GM19397 (cell line): Measurements from ENCODE around the gene DNM3.
A peak's percentile ranks its signal among the peaks of the same experiment; 100 is the strongest.
"Not testable (repeated sequence)": the region's sequence is repeated elsewhere in the genome, so short reads cannot be mapped to it uniquely, and the experiment has no call there.

ENCODE experiments used
- ATAC-seq: cut with Tn5 transposase; IDR thresholded peaks from one replicate; pipeline ENCODE4 v1.9.1; 2021; ENCODE audit warnings: mild to moderate bottlenecking, moderate library complexity; ENCODE audit not compliant: unreplicated experiment

DNM3 gene

DNA sequence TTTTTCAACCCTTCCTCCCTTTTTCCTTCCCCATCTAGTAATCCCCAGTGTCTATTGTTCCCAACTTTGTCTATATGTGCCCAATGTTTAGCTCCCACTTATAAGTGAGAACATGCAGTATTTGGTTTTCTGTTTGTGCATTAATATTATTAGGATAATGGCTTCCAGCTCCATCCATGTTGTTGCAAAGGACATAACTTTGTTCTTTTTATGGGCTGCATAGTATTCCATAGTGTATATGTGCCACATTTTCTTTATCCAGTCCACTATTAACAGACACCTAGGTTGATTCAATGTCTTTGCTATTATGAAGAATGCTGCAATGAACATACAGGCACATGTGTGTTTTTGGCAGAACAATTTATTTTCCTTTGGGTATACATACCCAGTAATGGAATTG is 458.2 kb downstream of the DNM3 start:
- no peak for ATAC-seq

DNA sequence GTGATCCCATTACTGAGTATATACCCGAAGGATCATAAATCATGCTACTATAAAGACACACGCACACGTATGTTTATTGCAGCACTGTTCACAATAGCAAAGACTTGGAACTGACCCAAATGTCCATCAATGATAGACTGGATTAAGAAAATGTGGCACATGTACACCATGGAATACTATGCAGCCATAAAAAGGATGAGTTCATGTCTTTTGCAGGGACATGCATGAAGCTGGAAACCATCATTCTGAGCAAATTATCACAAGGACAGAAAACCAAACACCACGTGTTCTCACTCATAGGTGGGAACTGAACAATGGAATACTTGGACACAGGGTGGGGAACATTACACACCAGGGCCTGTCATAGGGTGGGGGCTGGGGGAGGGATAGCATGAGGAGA is 466.2 kb downstream of the DNM3 start:
- ATAC-seq = not testable (repeated sequence)

DNA sequence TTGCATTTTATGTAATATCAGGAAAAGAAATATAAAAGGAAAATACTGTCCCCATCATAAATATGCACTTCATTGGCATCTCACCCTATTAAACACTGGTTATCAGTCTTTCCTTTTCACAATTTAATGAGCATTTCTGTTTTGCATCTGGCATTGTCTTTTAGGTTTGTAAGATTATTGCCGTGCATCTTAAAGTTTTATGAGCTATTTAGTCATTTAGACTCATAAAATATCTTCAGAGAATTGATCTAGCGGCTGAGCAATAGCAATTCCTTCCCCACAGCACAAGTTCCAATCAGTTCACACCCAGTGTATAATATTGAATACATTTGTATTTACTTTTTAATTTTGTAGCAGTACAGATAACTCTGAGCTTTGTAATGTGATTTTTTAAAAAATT is 466.8 kb downstream of the DNM3 start:
- ATAC-seq = no peak

DNA sequence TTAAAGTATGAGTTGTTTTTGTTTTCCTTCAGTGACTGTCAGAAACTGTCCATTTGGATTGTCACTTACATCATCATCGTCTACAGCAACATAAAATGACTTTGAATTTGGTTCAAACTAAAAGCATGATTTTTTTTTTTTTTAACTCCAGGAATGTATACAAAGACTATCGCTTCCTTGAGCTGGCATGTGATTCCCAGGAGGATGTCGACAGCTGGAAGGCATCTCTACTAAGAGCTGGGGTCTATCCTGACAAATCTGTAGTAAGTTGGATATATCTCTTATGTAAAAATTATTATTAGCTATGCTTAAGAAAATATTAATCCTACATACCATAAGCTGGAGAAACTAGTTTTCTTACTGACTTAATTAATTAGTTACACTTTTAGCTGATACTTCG is 467.3 kb downstream of the DNM3 start:
- ATAC-seq = no peak

DNA sequence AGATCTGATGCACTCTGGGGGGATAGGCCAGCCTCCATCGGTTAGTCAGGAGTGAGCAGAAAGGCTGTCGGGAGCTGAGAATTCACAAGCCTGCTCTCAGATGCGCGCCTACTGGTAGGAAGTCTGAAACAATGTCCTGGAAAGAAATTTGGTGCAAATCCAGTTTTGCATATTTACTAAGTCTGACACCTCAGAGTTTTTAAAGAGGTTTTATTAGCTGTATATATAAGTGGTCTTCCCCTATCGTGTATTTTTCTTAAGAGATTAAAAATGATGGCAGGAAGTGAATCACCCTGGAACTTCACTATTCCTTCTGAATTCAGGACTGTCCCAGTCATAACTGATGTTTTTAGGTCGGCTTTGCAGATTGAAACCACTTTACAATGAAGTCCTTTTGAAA is 479.4 kb downstream of the DNM3 start:
- no peak for ATAC-seq

DNA sequence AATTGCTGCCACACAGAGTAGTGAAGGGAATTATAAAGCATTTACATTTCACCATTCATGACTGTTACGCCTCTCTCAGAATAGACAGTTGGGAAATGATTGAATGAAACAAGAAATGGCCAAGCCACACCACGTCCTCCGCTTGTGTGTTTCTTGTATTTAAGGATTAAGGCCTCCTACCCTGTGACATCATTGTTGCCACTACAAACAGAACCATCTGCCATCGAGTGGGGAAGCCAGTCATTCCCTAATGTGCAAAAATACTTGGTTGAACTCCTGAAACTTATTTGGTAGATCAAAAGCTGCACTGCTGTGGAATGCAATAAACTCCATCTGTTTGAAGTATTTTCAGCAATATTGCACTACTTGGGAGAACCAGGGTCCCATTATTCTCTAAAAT is 480.2 kb downstream of the DNM3 start:
- no peak for ATAC-seq

DNA sequence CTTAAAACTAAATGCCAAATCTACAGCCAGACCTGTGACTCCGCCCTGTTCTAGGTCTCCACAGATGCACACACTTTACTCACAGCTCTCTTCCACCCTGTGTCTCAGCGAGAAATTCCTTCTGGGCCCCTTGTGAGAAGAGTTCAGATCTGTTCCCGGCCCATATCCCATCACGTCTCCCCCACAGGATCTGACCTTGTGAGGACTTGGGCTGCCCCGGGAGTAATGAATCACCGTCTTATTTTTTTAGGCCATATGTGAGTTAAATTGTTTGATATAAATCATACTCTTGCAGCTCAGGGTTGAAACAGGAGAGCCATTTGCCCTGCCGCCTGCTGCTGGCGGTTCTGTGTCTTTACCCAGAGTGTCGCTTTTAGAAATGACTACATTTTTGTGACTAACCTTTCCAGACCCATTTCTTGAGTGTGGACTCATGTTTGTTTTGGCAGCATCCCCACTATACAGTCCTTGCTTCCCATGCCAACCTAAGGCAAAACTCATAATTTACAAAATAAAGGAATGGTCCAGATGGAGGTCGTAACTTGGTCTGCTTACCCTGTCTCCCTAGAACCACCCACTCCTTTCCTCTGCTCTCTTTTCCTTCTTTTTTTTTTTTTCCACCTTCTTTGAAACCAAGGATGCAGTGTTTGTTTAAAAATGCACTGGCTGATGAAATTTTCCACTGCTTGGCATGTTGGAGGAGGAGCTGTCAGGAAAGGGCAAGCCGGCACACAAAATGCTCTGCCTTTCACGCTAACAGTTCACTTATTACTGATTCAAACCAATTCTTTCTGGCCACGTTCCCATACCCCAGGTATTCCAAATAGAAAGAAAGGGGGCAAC is 481.1 kb downstream of the DNM3 start:
- ATAC-seq = no peak

DNA sequence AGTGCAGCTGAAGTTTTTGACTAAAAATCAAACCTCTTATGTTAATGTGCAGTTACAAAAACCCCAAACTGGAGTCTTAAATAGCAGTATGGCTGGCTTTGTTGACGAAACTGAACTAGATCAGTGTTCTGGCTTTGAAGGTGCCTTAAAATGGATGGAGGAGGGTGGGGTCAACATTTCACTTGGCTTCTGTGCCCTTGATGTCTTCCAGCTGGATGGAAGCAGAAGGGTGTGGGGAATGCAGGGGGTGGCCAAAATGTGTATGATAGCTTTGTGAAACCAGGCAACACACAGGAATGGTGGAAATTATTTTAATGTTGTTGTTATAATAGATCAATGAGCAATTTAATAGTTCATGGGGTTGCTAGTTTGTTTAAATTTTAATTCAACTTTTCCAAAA is 482.4 kb downstream of the DNM3 start:
- ATAC-seq = no peak

DNA sequence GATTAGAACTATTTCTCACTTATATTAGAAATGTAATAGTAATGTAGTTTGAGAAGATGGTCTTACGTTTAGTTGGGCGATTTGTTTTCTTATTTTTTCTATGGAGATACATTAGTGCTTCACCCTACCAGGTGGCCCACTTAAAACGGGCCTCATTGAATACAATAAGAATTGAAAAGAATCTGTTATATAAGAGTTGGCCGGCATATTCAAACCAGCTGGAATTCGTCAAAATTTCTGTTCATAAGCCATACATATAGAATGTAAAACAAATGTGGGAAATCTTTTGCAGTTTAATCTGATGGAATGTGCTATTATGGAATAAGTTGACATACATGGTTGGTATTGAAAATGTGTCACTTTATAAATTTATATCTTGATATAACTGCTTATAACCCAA is 482.8 kb downstream of the DNM3 start:
- no peak for ATAC-seq

DNA sequence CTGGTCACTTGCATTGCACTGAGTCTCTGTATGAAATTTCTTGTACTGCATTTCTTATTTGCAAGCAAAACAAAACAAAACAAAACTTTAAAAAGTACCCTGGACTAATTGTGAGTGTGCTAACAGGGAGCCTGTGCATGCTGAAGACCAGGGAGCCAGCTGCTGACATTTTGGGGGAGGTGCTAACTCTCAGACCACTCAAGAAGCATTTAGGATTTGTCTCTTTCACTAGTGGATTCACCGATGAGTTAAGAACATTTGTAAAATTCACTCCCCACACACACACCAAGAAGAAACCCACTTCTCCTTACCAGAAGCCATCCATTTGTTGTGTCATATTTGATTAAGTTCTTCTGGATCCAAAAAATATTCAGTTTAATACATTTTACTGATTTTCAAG is 483.5 kb downstream of the DNM3 start:
- no peak for ATAC-seq

DNA sequence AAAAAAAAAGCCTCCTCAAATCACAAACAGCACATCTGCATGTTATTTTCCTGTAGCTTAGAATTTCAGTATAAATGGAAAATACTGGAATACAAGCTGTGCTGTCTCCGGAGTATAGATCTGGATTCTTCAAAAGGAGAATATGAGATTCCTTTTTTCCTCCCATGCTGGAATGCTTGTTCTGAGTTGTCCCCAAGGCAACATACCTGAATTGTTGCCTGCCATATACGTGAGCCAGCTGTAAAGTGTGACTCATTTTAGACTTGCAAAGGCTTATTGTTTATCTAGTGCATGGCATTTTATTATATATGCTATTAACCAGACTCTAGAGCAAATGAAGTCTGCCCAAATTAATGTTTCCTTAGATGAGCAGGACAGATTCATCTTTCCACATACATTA is 484.2 kb downstream of the DNM3 start:
- ATAC-seq = no peak

DNA sequence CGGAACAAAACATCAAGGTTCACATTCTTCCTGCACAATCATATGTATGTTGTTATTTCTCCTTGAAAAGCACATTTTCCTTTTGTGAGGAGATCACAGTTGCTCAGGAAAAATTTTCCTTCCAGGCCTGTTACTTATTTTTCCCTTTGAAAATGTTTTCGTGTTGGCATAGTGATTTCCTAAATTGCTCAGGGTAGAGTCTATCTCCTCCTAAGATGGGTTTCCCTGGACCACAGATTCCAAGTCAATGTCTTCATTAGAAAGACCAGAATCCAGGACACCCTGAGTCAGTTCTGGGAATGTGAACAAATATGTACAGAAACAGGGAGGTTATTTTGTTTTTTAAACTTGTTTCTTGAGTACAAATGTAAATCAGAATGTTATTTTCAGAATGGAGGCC is 484.8 kb downstream of the DNM3 start:
- ATAC-seq = no peak

DNA sequence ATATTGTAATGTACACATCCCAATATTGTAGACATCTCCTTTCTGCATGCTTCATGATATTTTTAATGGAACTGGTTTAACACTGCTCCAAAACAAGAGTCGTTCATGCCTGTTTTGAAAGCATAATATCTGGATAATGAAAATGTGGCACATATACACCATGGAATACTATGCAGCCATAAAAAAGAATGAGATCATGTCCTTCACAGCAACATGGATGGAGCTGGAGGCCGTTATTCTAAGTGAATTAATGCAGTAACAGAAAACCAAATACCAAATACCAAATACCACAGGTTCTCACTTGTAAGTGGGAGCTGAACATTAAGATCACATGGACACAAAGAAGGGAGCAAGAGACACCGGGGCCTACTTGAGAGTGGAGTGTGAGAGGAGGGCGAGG is 487.0 kb downstream of the DNM3 start:
- no peak for ATAC-seq

DNA sequence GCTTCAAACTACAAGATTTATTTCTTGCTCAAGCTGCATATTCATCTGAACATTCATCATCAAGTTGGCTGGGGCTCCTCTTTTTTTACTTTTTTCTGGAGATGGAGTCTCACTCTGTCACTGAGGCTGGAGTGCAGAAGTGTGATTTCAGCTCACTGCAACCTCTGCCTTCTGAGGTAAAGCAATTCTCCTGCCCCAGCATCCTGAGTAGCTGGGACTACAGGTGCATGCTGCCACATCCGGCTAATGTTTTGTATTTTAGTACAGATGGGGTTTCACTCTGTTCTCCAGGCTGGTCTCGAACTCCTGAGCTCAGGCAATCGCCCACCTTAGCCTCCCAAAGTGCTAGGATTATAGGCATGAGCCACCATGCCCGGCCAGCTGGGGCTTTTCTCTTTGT is 490.9 kb downstream of the DNM3 start:
- ATAC-seq = no peak

DNA sequence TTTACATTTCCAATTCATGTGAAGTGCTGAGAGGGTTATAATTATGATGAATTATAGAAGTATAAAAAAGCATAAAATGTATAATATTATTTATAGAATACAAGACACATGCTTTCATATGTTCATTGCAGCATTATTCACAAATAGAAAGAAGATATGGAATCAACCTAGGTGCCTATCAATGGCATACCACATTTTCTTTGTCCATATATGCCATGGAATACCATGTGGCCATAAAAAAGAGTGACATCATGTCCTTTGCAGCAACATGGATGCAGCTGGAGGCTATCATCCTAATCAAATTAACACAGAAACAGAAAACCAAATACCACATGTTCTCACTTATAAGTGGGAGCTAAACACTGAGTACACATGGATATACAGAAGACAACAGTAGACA is 494.1 kb downstream of the DNM3 start:
- ATAC-seq = no peak

DNA sequence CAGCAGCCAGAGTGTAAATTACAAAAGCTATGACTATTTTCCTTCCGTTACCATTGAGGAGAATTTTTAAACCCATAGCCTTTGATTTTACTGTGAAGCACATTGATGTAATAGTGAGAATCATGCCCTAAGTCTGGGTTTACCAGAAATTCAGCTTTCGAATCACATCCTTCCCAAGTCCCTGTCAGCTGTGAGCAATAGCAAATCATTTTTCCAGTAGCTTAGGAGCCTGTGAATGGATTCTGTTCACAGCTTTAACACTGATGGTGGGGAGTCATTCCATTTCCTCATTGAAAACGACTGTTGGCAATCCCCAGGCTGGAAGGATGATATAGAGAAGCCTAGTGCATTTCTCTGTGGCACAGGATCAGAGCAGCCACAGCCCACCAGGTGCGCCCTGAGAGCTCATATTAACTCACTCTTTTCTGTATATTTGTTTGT is 497.0 kb downstream of the DNM3 start:
- no peak for ATAC-seq

DNA sequence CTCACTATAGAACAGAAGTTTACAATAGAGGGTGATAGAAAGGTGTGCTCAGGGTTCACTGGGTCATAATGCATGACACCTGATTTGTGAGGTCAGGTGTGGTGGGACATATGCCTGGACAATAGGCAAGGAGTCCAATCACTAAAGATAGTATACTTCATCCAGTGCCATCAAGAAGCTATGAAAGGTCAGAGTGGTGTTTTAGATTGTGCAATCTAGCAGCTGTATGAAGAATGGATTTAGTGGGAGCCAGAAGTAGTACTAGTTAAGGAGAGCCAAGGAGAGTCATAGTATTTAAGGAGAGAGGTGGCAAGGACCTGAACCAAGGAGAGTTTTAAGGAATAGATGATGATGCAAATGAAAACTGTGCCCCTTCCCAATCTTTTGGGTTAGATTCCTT is 498.5 kb downstream of the DNM3 start:
- no peak for ATAC-seq

DNA sequence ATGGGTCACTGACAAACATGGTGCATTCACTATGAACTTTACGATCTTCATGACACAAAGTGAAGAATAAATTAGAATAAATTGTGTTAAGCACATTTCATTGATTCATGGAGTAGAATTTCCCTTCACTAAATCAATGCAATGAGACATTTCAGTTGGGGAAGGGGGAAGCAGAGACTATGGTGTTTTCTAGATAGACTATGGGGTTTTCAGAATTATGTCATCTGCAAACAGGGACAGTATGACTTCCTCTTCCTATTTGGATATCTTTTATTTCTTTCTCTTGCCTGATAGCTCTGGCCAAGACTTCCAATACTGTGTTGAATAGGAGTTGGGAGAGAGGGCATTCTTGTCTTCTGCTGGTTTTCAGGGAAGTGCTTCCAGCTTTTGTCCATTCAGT is 499.2 kb downstream of the DNM3 start:
- ATAC-seq = no peak

DNA sequence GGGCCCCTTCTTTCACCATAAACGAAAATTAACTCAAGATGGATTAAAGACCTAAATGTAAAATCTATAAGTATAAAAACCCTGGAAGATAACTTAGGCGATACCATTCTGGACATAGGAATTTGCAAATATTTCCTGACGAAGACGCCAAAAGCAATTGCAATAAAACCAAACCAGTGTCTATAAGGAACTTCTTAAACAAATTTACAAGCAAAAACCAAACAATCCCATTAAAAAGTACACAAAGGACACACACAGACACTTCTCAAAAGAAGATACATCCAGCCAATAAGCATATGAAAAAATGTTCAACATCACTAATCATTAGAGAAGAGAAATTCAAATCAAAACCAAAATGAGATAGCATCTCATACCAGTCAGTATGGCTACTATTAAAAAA is 500.4 kb downstream of the DNM3 start:
- no peak for ATAC-seq

DNA sequence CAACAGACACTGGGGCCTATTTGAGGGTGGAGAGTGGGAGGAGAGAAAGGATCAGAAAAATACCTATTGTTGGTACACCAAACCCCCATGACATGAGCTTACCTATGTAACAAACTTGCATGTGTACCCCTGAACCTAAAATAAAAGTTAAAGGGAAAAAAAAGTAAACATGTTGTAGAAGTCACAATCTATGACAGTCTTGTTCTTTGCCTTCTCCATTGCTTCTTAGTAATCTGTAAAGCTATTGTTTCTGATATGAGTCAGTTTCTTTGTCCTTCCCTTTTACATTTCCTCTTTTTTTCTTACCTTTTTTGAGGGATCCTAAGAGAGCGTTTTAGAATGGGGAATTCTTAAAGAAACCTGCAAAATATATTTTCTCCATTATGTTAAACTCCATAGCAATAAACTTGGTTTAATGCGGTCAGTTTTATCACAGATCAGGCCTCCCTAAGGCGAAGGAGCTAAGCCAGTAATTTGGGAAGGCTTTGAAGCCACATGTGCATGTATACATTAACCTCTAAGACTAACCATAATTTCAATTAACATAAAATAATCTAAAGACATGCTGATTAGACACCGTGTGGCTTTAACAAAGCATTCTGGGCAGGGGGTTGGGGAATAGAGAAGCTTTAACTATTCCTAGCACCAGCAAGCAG is 501.4 kb downstream of the DNM3 start:
- peak; percentile 32 for ATAC-seq

DNA sequence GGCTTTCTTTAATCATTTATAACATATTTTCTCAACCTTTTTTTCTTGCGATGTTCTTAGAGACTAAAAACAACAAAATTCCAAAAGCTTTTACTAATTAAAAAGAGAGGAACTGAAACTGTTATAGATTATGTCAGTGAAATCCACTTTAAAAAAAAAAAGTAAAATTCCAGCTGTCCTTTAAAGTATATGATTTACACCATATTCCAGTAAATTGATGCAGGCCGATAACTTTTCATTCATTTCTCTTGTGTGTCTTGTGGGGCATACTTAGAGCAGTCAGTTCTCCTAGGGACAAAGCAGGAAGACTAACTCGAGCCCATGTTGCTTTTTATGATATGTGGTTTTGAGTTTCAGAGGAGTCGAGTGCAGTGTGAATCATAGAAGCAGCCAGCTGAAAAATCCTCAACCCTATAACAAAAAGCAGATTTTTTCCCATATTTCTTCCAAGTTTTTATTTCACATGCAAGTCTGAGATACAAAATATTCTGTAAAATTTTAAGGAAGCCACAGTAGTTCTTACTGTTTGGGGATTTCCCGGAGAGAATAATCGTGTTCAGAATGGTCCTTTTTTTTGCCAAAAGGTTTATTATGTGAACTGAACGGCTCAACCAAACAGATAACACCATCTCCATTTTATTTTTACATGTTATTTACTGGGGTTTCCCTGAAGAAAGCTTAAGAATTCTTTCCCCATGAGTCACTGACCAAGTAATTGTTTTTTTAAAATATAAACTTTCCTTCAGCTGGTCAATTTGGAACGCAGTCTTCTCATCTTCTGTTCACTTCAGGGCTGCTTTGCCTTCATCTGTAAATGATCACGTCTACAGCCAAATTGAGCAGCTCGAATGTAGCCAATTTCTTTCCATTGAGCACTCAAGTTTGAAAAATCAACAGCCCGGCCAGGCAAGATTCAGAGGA is 502.2 kb downstream of the DNM3 start:
- ATAC-seq = no peak

DNA sequence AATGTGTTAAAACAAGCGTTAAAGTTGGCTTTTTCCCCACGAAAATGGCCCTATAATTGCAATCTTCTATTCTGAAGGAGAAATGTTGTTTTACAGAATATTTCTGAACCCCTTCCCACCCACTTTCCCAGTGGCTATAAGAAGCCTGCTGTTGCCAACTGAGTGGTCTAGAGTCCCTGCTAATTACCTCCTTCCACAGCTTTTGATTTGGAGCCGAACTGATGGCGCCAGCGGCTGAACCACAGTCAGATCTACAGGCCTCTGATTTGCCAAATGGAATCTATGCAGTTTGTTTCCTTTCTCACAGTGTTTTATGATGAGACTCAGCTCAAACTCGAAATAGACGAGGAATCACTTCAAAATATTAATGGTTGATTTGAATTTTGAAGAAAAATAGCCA is 503.1 kb downstream of the DNM3 start:
- no peak for ATAC-seq
